ENCODE results near the gene GPR39. TPM values are rescaled to one million over a fixed set of nuclear protein-coding genes. Genes with fewer than 3 reads are reported as not detected.

Gene GPR39
- total and polyA plus RNA-seq, 2 donors (not counting 3 experiments of a cell fraction or from before 2014, with no cell fraction given) = 0.03 to 0.20 TPM

DNA sequence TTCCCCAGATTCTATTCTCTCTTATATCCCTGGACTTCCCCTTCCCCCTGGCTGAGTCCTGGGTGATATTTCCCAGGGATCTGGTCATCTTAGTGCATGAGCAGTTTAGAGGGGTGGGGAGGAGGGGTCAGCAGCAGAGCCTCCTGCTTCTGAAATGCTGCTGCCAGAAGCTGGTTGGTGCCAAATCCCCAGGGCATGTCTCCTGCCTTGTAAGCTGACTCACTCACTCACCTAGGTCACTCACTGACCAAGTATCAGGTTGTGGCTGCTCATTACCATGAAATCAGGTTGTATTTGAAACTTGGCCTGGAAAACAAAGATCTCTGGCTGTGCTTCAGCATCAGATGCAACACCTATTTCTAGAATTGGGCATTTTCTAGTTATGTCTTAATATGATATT is 14.3 kb downstream of the GPR39 start:
- H3K79me2 ChIP-seq (ENCODE audit: control insufficient read depth, insufficient read depth, low read length) = no peaks in the 10 kb centered on the region
- no peaks in the 10 kb centered on the region for H4K20me1 ChIP-seq (replicated peaks; ENCODE audit: control insufficient read depth, extremely low read depth, insufficient read depth, low read length)
- BruUV-seq (replicated peaks) = no TSS peak
- H3K9me3 ChIP-seq (replicated peaks; ENCODE audit: control insufficient read depth, insufficient read depth, low read length) = no peaks in the 10 kb centered on the region
- no peak overlapping the region for H3K27ac ChIP-seq (ENCODE audit: insufficient read depth, low read depth, low read length)
- H3K27me3 ChIP-seq (ENCODE audit: control insufficient read depth in 2 of 2, insufficient read depth in 2 of 2, low read length in 2 of 2) = no peaks in the 10 kb centered on the region
- no peak overlapping the region for H3K4me2 ChIP-seq (ENCODE audit: insufficient read depth, low read length)
- H3K36me3 ChIP-seq (ENCODE audit: control insufficient read depth in 2 of 2, extremely low read depth in 1 of 2, insufficient read depth in 2 of 2, low read length in 2 of 2) = no peaks in the 10 kb centered on the region
- H3K4me3 ChIP-seq (replicated peaks in 1 of 3; ENCODE audit: insufficient read depth in 1 of 3, low read depth in 1 of 3, low read length in 3 of 3) = no peak overlapping the region
- ChIA-PET CTCF (no interaction called here), POLR2A (no interaction called here)
- H3K9me1 ChIP-seq (replicated peaks; ENCODE audit: control insufficient read depth, extremely low read depth, insufficient read depth, low read length) = no peaks in the 10 kb centered on the region
- no peak for TF ChIP-seq FOS (IDR thresholded peaks at IDR 0.05; ENCODE audit: borderline replicate concordance, insufficient read depth, low read length)
- TF ChIP-seq MYC (IDR thresholded peaks at IDR 0.05; ENCODE audit: low read depth, low read length) = no peak
- TF ChIP-seq JUN (IDR thresholded peaks at IDR 0.05; ENCODE audit: borderline replicate concordance, insufficient read depth, insufficient read length, low read depth) = no peak
- no peak for TF ChIP-seq GATA2 (IDR thresholded peaks at IDR 0.05; ENCODE audit: insufficient read depth, insufficient read length, low read depth, low read length)
- TF ChIP-seq, protein P1, sequence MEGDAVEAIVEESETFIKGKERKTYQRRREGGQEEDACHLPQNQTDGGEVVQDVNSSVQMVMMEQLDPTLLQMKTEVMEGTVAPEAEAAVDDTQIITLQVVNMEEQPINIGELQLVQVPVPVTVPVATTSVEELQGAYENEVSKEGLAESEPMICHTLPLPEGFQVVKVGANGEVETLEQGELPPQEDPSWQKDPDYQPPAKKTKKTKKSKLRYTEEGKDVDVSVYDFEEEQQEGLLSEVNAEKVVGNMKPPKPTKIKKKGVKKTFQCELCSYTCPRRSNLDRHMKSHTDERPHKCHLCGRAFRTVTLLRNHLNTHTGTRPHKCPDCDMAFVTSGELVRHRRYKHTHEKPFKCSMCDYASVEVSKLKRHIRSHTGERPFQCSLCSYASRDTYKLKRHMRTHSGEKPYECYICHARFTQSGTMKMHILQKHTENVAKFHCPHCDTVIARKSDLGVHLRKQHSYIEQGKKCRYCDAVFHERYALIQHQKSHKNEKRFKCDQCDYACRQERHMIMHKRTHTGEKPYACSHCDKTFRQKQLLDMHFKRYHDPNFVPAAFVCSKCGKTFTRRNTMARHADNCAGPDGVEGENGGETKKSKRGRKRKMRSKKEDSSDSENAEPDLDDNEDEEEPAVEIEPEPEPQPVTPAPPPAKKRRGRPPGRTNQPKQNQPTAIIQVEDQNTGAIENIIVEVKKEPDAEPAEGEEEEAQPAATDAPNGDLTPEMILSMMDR (IDR thresholded peaks at IDR 0.05; ENCODE audit: extremely low read depth in 1 of 2, insufficient read depth in 1 of 2, low read depth in 1 of 2, low read length in 2 of 2) = no peak
- TF ChIP-seq EZH2 (IDR thresholded peaks at IDR 0.05; ENCODE audit: borderline replicate concordance, low read depth, low read length, severe bottlenecking) = no peak
- TF ChIP-seq POLR2AphosphoS5 (IDR thresholded peaks at IDR 0.05; ENCODE audit: insufficient read depth, low read depth, low read length) = no peak
- TF ChIP-seq, protein P2, sequence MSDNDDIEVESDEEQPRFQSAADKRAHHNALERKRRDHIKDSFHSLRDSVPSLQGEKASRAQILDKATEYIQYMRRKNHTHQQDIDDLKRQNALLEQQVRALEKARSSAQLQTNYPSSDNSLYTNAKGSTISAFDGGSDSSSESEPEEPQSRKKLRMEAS (IDR thresholded peaks at IDR 0.05; ENCODE audit: insufficient read depth, insufficient read length) = no peak
- TF ChIP-seq POLR2A (IDR thresholded peaks at IDR 0.05; ENCODE audit: low read depth, low read length) = no peak
- FAIRE-seq (no peak), DNase-seq (ENCODE audit: low read depth, low spot score) (no peak)
- dilution Hi-C loops (cut with MboI; ENCODE audit: extremely low pct_ligation_motif_present, low sequenced_read_pairs) (no loop called here), intact Hi-C loops (cut with micrococcal nuclease) (no loop called here)
- H3K9ac ChIP-seq (replicated peaks; ENCODE audit: extremely low read depth, insufficient read depth, low read length) = no peak overlapping the region
- no peaks in the 10 kb centered on the region for H3K4me1 ChIP-seq (ENCODE audit: control insufficient read depth, extremely low read depth, insufficient read depth, low read length)
- H2AFZ ChIP-seq (ENCODE audit: low read depth, low read length) = no peak overlapping the region
